Hippocampal formation (tissue), 2 donors: ENCODE results near the gene NSMCE1.
"Not testable (repeated sequence)": the region's sequence is repeated elsewhere in the genome, so short reads cannot be mapped to it uniquely, and the experiment has no call there.

Source experiments
- DNase-seq, 2 donors: peaks; one replicate each; lab custom pipeline; 2025; lab: John Stamatoyannopoulos, UW

The NSMCE1 gene

GRCh38 chr16:27215660-27216059 is 52.9 kb downstream of the NSMCE1 start:
- no peak for DNase-seq

GRCh38 chr16:27214084-27214961 is 54.2 kb downstream of the NSMCE1 start:
- DNase-seq: no peak

- DNase-seq: no peak
Observed at GRCh38 chr16:27211026-27211425, 57.5 kb downstream of the NSMCE1 start.

GRCh38 chr16:27210174-27210573 is 58.4 kb downstream of the NSMCE1 start:
- DNase-seq: no peak

GRCh38 chr16:27209591-27209990 is 59.0 kb downstream of the NSMCE1 start:
- DNase-seq: no peak

- no peak for DNase-seq
Observed at GRCh38 chr16:27208796-27209195, 59.8 kb downstream of the NSMCE1 start.

GRCh38 chr16:27208081-27208680 is 60.4 kb downstream of the NSMCE1 start:
- no peak for DNase-seq

DNA sequence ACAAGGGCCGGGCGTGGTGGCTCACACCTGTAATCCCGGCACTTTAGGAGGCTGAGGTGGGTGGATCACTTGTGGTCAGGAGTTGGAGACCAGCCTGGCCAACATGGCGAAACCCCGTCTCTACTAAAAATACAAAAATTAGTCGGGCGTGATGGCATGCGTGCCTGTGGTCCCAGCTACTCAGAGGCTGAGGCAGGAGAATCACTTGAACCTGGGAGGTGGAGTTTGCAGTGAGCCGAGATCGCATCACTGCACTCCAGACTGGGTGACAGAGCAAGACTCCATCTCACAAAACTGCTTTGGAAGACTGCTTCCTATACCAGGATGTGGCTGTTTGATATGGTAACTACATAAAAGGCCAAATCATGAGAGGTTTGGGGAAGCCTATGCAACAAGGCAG is 61.5 kb downstream of the NSMCE1 start:
- DNase-seq: not testable (repeated sequence)

GRCh38 chr16:27205423-27206065 is 63.0 kb downstream of the NSMCE1 start:
- DNase-seq: no peak

GRCh38 chr16:27204312-27204915 is 64.2 kb downstream of the NSMCE1 start:
- DNase-seq: no peak

DNA sequence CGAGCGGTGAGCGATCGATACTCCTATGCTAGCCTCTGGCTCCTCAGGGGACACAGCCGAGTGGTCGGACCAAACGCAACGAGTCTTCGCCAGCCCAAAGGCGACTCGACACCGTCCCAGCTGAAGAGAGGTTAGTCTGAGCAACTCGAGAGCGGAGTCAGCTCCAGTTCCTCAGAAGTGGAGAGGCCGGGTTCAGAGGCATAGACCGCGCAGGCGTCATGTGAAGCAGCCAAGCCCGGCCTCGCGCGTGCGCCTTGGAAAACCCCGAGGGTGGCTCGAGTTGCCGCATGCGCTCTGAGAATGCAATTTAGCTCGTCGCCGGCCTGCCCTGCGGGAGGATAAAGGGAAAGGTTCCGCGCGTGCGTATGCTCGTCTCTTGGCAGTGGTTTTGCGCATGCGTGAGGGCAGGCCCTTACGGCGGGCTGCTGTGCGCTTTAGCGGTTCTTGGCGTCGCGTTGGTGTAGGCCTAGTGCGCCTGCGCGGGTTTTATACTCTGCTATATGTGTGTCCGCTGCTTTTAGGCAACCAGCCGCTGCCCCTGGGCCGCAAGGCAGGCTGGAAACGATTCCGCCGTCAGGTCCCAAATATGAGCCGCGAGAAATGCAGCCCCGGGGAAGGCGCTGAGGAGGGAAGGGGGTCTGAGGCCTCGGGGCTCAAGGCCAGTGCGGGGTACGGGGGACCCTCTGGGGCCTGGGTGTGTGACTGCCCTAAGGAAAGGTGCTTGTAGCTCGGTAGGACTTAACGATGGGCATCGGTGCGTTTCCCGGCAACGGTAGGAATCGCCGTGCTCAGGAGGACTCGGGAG is 64.9 kb downstream of the NSMCE1 start, which contains the start of gene KDM8:
Gene KDM8 (plus strand): TSS at position 20 of the 805 bp plus-strand sequence. CDS start 6,598 bp downstream, outside the sequence.
- DNase-seq: peak; percentile 99

DNA sequence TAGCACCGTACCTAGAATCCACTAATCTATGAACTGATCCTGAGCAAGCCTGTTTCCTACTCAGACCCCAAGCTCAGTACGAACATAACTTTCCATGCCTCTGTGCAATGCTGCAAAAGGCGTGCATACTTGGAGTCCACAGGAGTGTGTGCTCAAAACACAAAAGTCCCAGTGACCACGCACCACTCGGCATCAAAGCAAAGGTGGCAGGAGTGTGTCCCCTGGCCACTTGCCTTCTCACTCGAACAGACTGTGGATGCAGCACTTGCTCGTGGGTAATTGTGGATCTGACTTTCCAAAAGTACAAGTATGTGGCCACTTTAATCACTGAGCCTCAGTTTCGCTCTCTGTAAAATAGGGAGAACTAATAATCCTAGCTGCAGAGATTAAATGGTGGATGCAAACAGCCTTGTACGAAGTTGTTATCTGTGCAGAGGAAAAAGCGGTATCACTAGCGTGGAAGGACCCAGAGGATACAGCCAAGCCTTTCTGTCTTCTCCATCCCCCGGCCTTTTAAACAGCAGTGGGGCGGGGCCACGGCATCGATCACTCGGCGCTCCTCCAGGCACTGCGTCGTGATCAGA is 65.6 kb downstream of the NSMCE1 start:
- peak in 1 of 2 donors; percentile 89 for DNase-seq

- DNase-seq: not testable (repeated sequence)
Observed at GRCh38 chr16:27200914-27201313, 67.7 kb downstream of the NSMCE1 start.

DNA sequence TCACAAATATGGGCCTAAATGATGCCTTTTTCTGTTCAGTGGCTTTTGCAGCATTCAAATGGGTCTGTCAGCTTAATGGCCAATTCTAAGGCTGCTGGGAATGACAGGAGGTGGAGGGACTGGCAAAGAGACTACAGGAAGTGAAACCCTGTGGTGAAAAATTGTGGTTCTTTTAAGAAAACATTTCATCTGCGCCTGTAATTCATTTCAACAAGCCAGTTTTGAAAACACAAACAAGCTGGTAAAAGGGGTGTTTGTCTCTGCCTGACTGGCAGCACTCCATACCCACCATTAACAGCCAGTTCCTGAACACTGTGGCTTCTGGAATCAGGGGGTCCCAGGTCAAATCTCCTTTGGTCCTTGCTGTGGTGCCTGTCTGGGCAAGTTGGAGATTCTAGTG is 68.8 kb downstream of the NSMCE1 start:
- no peak for DNase-seq

GRCh38 chr16:27199235-27199586 is 69.4 kb downstream of the NSMCE1 start:
- no peak for DNase-seq

DNA sequence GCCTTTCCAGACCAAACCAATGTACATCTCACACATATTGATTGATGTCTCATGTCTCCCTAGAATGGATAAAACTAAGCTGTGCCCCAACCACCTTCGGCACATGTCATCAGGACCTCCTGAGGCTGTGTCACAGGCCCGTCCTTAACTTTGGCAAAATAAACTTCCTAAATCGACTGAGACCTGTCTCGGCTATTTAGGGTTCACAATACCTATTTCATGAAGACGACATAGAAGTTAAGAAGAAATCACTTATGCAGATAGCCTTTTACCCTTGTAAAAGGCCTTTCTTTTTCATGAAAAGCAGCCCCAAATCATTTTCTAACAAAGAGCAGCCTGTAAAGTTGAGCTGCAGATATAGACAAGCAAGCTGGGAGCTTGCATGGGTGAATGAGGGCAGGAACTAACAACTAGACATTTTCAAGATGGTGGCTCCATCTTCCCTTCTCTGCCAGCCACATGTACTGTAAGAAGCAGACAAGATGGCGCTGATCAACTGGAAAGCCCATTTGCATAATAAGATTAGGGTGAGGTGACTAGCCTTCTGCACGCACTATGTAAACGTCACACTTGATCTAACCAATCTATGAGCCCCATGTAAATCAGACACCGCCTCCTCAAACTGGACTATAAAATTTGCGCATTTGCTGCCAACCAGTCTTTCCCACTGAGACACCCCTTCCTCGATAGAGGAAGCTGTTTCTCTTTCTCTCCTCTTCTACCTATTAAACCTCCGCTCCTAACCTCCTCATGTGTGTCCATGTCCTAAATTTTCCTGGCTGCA is 69.9 kb downstream of the NSMCE1 start:
- no peak for DNase-seq

- no peak for DNase-seq
Observed at GRCh38 chr16:27197004-27197403, 71.6 kb downstream of the NSMCE1 start.

- no peak for DNase-seq
Observed at GRCh38 chr16:27195941-27196595, 72.5 kb downstream of the NSMCE1 start.

- no peak for DNase-seq
Observed at GRCh38 chr16:27195076-27195741, 73.4 kb downstream of the NSMCE1 start.
